Activated T-cell treated with anti-CD3 and anti-CD28 coated beads for 1 hour (primary cell): ENCODE data around the gene SNX27.
"Not testable (repeated sequence)": the region's sequence is repeated elsewhere in the genome, so short reads cannot be mapped to it uniquely, and the experiment has no call there.

ENCODE experiments used
- DNase-seq: peaks from one replicate; pipeline ENCODE4 v3.0.0-alpha.2; 2020; ENCODE audit warnings: low read depth

The SNX27 gene

GRCh38 chr1:151721788-151722510, 110.1 kb downstream of the SNX27 start:
- no peak for DNase-seq

GRCh38 chr1:151723726-151724370, 112.0 kb downstream of the SNX27 start:
- no peak for DNase-seq

- DNase-seq = no peak
Measured at GRCh38 chr1:151728151-151729054, 116.6 kb downstream of the SNX27 start.

- DNase-seq = no peak
Measured at GRCh38 chr1:151729157-151729965, 117.5 kb downstream of the SNX27 start.

- DNase-seq = no peak
Measured at GRCh38 chr1:151729966-151730291, 118.1 kb downstream of the SNX27 start.

GRCh38 chr1:151733126-151733525, 121.3 kb downstream of the SNX27 start:
- no peak for DNase-seq

GRCh38 chr1:151733995-151734394, 122.1 kb downstream of the SNX27 start:
- DNase-seq = not testable (repeated sequence)

- DNase-seq = no peak
Measured at GRCh38 chr1:151737026-151737425, 125.2 kb downstream of the SNX27 start.

GRCh38 chr1:151737479-151737878, 125.6 kb downstream of the SNX27 start:
- no peak for DNase-seq

- DNase-seq = no peak
Measured at GRCh38 chr1:151739590-151740355, 127.9 kb downstream of the SNX27 start.

GRCh38 chr1:151741516-151741915, 129.7 kb downstream of the SNX27 start:
- DNase-seq = no peak
